K562 (cell line): ENCODE data around the gene IMMP2L. TPM values are rescaled to one million over a fixed set of nuclear protein-coding genes. Genes with fewer than 3 reads are reported as not detected.
A peak's percentile ranks its signal among the peaks of the same experiment; 100 is the strongest.

Source experiments
- ATAC-seq: fragments of 200-7000 bp; cut with Tn5 transposase; 3 replicates; pipeline ENCODE4 v1.9.1; 2020; ENCODE audit warnings: moderate library complexity
- BruUV-seq: library from RNA; stranded (reverse); fragments of 400-500 nt; replicated peaks from 2 replicates; lab custom pipeline; 2021; lab: Mats Ljungman, UMichigan
- CTCF ChIA-PET: fragments of 300-600 bp; formaldehyde crosslinking; extraction: SDS; loops from one replicate; lab custom pipeline; 2021; ENCODE audit warnings: low intra/inter-chr PET ratio; lab: Yijun Ruan, JAX
- POLR2A ChIA-PET: fragments of 300-600, 350-650 bp; sonication (Branson Sonifier 250); formaldehyde crosslinking; extraction: SDS; loops from one replicate; lab custom pipeline; 2021; ENCODE audit warnings: antibody characterized with exemption, inconsistent platforms; lab: Yijun Ruan, JAX
- DNase-seq, 4 experiments: peaks; one replicate each; pipeline versions ENCODE4 v3.0.0 to v3.0.0-alpha.2; 2011 to 2018; ENCODE audit warnings: low spot score in 3 of 4, mixed read lengths in 3 of 4; ENCODE audit errors: extremely low read depth in 1 of 4
- FAIRE-seq: peaks from 2 replicates; lab custom pipeline; 2011; peaks lifted over from hg19 to GRCh38; lab: Jason Lieb, UNC
- H2AFZ ChIP-seq: 2 replicates; pipeline ENCODE4 v1.6.0; 2011; ENCODE audit warnings: low read depth, low read length, control low read depth, inconsistent platforms
- H3K27ac ChIP-seq: fragments of 200-600 bp; 3 replicates; pipeline ENCODE4 v1.8.0; 2011; ENCODE audit warnings: low read depth, mild to moderate bottlenecking, control low read depth, inconsistent platforms, low read length, moderate library complexity, mixed read lengths; ENCODE audit errors: extremely low read depth
- H3K27me3 ChIP-seq, 2 experiments: fragments of 300-600 bp in 1 of 2; 2 replicates in 1 of 2; 3 replicates in 1 of 2; pipeline versions ENCODE4 v1.6.0 to v1.8.0; 2011; ENCODE audit warnings: inconsistent platforms in 2 of 2, low read length in 2 of 2, mild to moderate bottlenecking in 1 of 2, mixed read lengths in 1 of 2, moderate library complexity in 1 of 2; ENCODE audit not compliant: control insufficient read depth in 2 of 2, insufficient read depth in 2 of 2
- H3K36me3 ChIP-seq: fragments of 300-600 bp; 3 replicates; pipeline ENCODE4 v1.8.0; 2011; ENCODE audit warnings: mild to moderate bottlenecking, low read length, inconsistent platforms; ENCODE audit not compliant: control insufficient read depth, insufficient read depth
- H3K4me1 ChIP-seq, 2 experiments: fragments of 200-600 bp in 1 of 2; replicated peaks in 1 of 2; 2 replicates in 1 of 2; 3 replicates in 1 of 2; pipeline versions ENCODE4 v1.5.1 to v1.8.0; 2011; ENCODE audit warnings: inconsistent platforms in 2 of 2, low read length in 2 of 2, mild to moderate bottlenecking in 1 of 2, mixed read lengths in 1 of 2, moderate library complexity in 1 of 2; ENCODE audit not compliant: control insufficient read depth in 2 of 2, insufficient read depth in 2 of 2
- H3K4me2 ChIP-seq: 2 replicates; pipeline ENCODE4 v1.6.1; 2011; ENCODE audit warnings: low read length, control low read depth, inconsistent platforms, mixed read lengths; ENCODE audit not compliant: insufficient read depth
- H3K4me3 ChIP-seq: fragments of 200-600 bp; sonication (generic), shearing (Covaris generic); 2 replicates; pipeline ENCODE4 v1.5.1; 2016; ENCODE audit warnings: control low read depth, inconsistent platforms
- H3K79me2 ChIP-seq: fragments of 200-600 bp; 3 replicates; pipeline ENCODE4 v1.8.0; 2011; ENCODE audit warnings: low read length, inconsistent platforms; ENCODE audit not compliant: control insufficient read depth, insufficient read depth
- H3K9ac ChIP-seq, 2 experiments: 2 replicates each; pipeline versions ENCODE4 v1.6.0 to v1.6.1; 2011; ENCODE audit warnings: low read depth in 2 of 2, low read length in 2 of 2, control low read depth in 1 of 2, inconsistent platforms in 1 of 2, mild to moderate bottlenecking in 1 of 2, mixed read lengths in 1 of 2; ENCODE audit not compliant: insufficient read depth in 1 of 2
- H3K9me1 ChIP-seq: one replicate; pipeline ENCODE4 v1.6.0; 2011; ENCODE audit warnings: inconsistent platforms, mild to moderate bottlenecking, low read length, moderate library complexity; ENCODE audit not compliant: control insufficient read depth, insufficient read depth
- H3K9me3 ChIP-seq: replicated peaks from 2 replicates; pipeline ENCODE4 v1.5.1; 2011; ENCODE audit warnings: low read depth, low read length, inconsistent platforms; ENCODE audit not compliant: control insufficient read depth, insufficient read depth
- H4K20me1 ChIP-seq: replicated peaks from 2 replicates; pipeline ENCODE4 v1.6.1; 2011; ENCODE audit warnings: low read length, inconsistent platforms, mixed read lengths; ENCODE audit not compliant: control insufficient read depth, insufficient read depth
- ETV5 ChIP-seq: sonication (generic); formaldehyde crosslinking; IDR thresholded peaks from 2 replicates; pipeline ENCODE4 v1.4.0; 2020; ENCODE audit warnings: low read depth, mild to moderate bottlenecking, missing genetic modification reagents
- EZH2 ChIP-seq: IDR thresholded peaks from 2 replicates; pipeline ENCODE4 v1.6.1; 2012; ENCODE audit warnings: low read depth, mild to moderate bottlenecking, inconsistent platforms, low read length, borderline replicate concordance
- GTF2B ChIP-seq: IDR thresholded peaks from 2 replicates; pipeline ENCODE4 v1.6.1; 2011; ENCODE audit not compliant: insufficient read length; ENCODE audit errors: extremely low read depth
- HLTF ChIP-seq: fragments of 450-650 bp; IDR thresholded peaks from 2 replicates; pipeline ENCODE4 v1.6.1; 2016
- IRF9 ChIP-seq: fragments of 450-650 bp; IDR thresholded peaks from 2 replicates; pipeline ENCODE4 v1.6.1; 2016; ENCODE audit warnings: missing biosample characterization, missing genetic modification characterization
- MAFG ChIP-seq: fragments of 450-650 bp; conservative IDR thresholded peaks from 2 replicates; pipeline ENCODE4 v1.6.1; 2016; ENCODE audit warnings: missing genetic modification characterization, missing compliant biosample characterization
- NFE2L1 ChIP-seq: fragments of 450-650 bp; IDR thresholded peaks from 2 replicates; pipeline ENCODE4 v1.6.1; 2016; ENCODE audit warnings: missing genetic modification characterization, low read depth, mild to moderate bottlenecking, missing compliant biosample characterization, moderate library complexity, borderline replicate concordance
- SNIP1 ChIP-seq: fragments of 450-650 bp; IDR thresholded peaks from 2 replicates; pipeline ENCODE4 v1.7.1; 2017; ENCODE audit warnings: low read depth, mild to moderate bottlenecking
- TAF9B ChIP-seq: fragments of 450-650 bp; IDR thresholded peaks from 2 replicates; pipeline ENCODE4 v1.6.1; 2018; ENCODE audit warnings: mild to moderate bottlenecking; ENCODE audit not compliant: partially characterized antibody
- TFE3 ChIP-seq: fragments of 450-650 bp; formaldehyde crosslinking; IDR thresholded peaks from 2 replicates; pipeline ENCODE4 v1.4.0; 2020; ENCODE audit warnings: mild to moderate bottlenecking, mixed read lengths
- ZBTB12 ChIP-seq: fragments of 250-450 bp; sonication (Bioruptor Pico); IDR thresholded peaks from 2 replicates; pipeline ENCODE4 v1.4.0; 2020
- ZBTB8A ChIP-seq: fragments of 450-650 bp; IDR thresholded peaks from 2 replicates; pipeline ENCODE4 v1.6.1; 2018; ENCODE audit warnings: mild to moderate bottlenecking, moderate library complexity; ENCODE audit not compliant: partially characterized antibody
- ZHX1 ChIP-seq: fragments of 150-350 bp; conservative IDR thresholded peaks from 2 replicates; pipeline ENCODE4 v1.6.1; 2014; ENCODE audit warnings: low read length
- ZNF174 ChIP-seq: fragments of 250-450 bp; sonication (Bioruptor Pico); IDR thresholded peaks from 2 replicates; pipeline ENCODE4 v1.4.0; 2020; ENCODE audit warnings: mild to moderate bottlenecking
- ZNF232 ChIP-seq: sonication (generic); formaldehyde crosslinking; IDR thresholded peaks from 2 replicates; pipeline ENCODE4 v1.8.0; 2022; ENCODE audit warnings: mild to moderate bottlenecking, missing genetic modification reagents
- ZNF263 ChIP-seq: sonication (generic); formaldehyde crosslinking; IDR thresholded peaks from 2 replicates; pipeline ENCODE4 v1.8.0; 2022; ENCODE audit warnings: mild to moderate bottlenecking, missing genetic modification reagents, borderline replicate concordance
- WGBS: fragments of 100-300 bp; shearing (Covaris generic); methylation state at CpG from one replicate; pipeline ENCODE4 v1.1.6; 2016; ENCODE audit warnings: low coverage, mixed read lengths; ENCODE audit not compliant: insufficient coverage; ENCODE audit errors: missing lambda C conversion rate; 5-methylcytosine and 5-hydroxymethylcytosine counted together
- in situ Hi-C: fragments of 300-500 bp; cut with MboI; formaldehyde crosslinking; loops from 4 replicates; pipeline ENCODE4 v1.15.0; 2018; ENCODE audit warnings: inconsistent platforms, mixed read lengths
- intact Hi-C: fragments of 100-400 bp; cut with micrococcal nuclease; formaldehyde crosslinking; loops from 2 replicates; pipeline ENCODE4 v1.14.2; 2022
- polyA plus RNA-seq, 8 experiments: library from polyadenylated mRNA; depleted of rRNA in 4 of 8; stranded (reverse) in 5 of 8; unstranded in 3 of 8; fragments of >200 nt; fragmentation: Nextera tagmentation in 2 of 8; fragmentation: Illumina TruSeq in 1 of 8; extraction: Ambion mirVana in 2 of 8; extraction: Trizol in 1 of 8; gene quantifications; 2 replicates each; pipeline versions ENCODE4 v1.2.1 to v1.2.3, GENCODE V29; 2011 to 2014; ENCODE audit warnings: inconsistent platforms in 1 of 8, missing spikeins in 1 of 8
- total RNA-seq, 7 experiments: library from RNA; depleted of rRNA in 6 of 7; stranded (reverse); fragments of >200 nt in 6 of 7; fragmentation: Illumina TruSeq in 2 of 7; extraction: Trizol in 2 of 7; gene quantifications; 2 replicates each; pipeline versions ENCODE4 v1.2.1 to v1.2.3, GENCODE V29; 2011 to 2021; ENCODE audit warnings: low replicate concordance in 1 of 7

IMMP2L gene
- total and polyA plus RNA-seq, 9 of the 15 experiments (the other 6 are each of a cell fraction or from before 2014, with no cell fraction given): 29.7 to 116 (median 53.0) TPM

GRCh38 chr7:111558991-111559390 is 3.3 kb downstream of the IMMP2L start:
- Histone ChIP-seq H3K4me1 (peaks cover 6 to 19% of the 10 kb centered on the region in 2 experiments; a peak in 4 of 5 replicates), H3K27ac (no peak overlapping the region), H3K9ac (no peak overlapping the region), H4K20me1 (no peaks in the 10 kb centered on the region), H3K36me3 (peaks cover 64% of the 10 kb centered on the region), H3K4me2 (no peak overlapping the region), H3K79me2 (peaks cover 33% of the 10 kb centered on the region), H2AFZ (no peak overlapping the region), H3K27me3 (no peaks in the 10 kb centered on the region), H3K9me3 (peaks cover 7% of the 10 kb centered on the region; the same call in 1 of the 2 replicates), H3K4me3 (no peak overlapping the region), H3K9me1 (no peaks in the 10 kb centered on the region)
- POLR2A ChIA-PET: interaction anchor here (0.6 to 0.7 kb wide), 2 partner anchors 11 to 43 kb away, joined by 3 to 4 read pairs; no protein-coding TSS in a partner anchor
- ATAC-seq (no peak), DNase-seq (no peak), FAIRE-seq (no peak)
- CTCF ChIA-PET: interaction anchor here (0.6 kb wide), 1 partner anchor 42 kb away, joined by 4 read pairs; no protein-coding TSS in a partner anchor
- intact Hi-C loops (no loop called here), in situ Hi-C loops (no loop called here)
- BruUV-seq: no TSS peak
- 93% methylated on average over 1 of the region's 1 CpG for WGBS
- no peak for TF ChIP-seq GTF2B
- no peak for TF ChIP-seq ZNF174
- no peak for TF ChIP-seq ZNF232
- no peak for TF ChIP-seq SNIP1
- no peak for TF ChIP-seq ETV5
- TF ChIP-seq ZBTB8A: no peak
- no peak for TF ChIP-seq EZH2
- TF ChIP-seq NFE2L1 (tag): no peak
- peak; percentile 22 for TF ChIP-seq TAF9B
- no peak for TF ChIP-seq IRF9 (tag)
- no peak for TF ChIP-seq HLTF
- TF ChIP-seq ZHX1: no peak
- TF ChIP-seq ZNF263: no peak
- TF ChIP-seq TFE3 (CRISPR knock-in tag): no peak
- no peak for TF ChIP-seq ZBTB12 (CRISPR knock-in tag)
- 0 out of 2 replicates have a peak, but pooled peaks have one; percentile 18 for TF ChIP-seq MAFG (tag)
